Uterus (tissue), 4 donors: ENCODE measurements around the gene TMEM61. TPM values are rescaled to one million over a fixed set of nuclear protein-coding genes. Genes with fewer than 3 reads are reported as not detected.

Experiments
- DNase-seq, 2 donors: peaks; one replicate each; pipeline ENCODE4 v3.0.0-alpha.2; 2019 to 2020
- H3K27ac ChIP-seq, 2 donors: fragments of 200-600 bp; sonication (generic); 1 replicate in 1 of 2; 2 replicates in 1 of 2; pipeline ENCODE4 v1.5.1; 2016 to 2018
- H3K27me3 ChIP-seq, 2 donors: fragments of 200-600 bp; sonication (generic); one replicate each; pipeline ENCODE4 v1.5.1; 2018 to 2019; ENCODE audit warnings: control low read depth in 1 of 2
- H3K36me3 ChIP-seq, 2 donors: fragments of 200-600 bp; sonication (generic); one replicate each; pipeline ENCODE4 v1.5.1; 2019; ENCODE audit warnings: control low read depth in 1 of 2
- H3K4me1 ChIP-seq, 2 donors: fragments of 200-600 bp; sonication (generic); one replicate each; pipeline ENCODE4 v1.5.1; 2018 to 2019; ENCODE audit warnings: control low read depth in 1 of 2
- H3K4me3 ChIP-seq, 2 donors: fragments of 200-600 bp; sonication (generic); 1 replicate in 1 of 2; 2 replicates in 1 of 2; pipeline ENCODE4 v1.5.1; 2018 to 2019; ENCODE audit warnings: mild to moderate bottlenecking in 1 of 2
- H3K9me3 ChIP-seq, 2 donors: fragments of 200-600 bp; sonication (generic); one replicate each; pipeline ENCODE4 v1.5.1; 2019; ENCODE audit warnings: control low read depth in 1 of 2
- CTCF ChIP-seq, 4 experiments: fragments of 200-600 bp in 2 of 4; fragments of 450-650 bp in 2 of 4; sonication (generic) in 2 of 4; IDR thresholded peaks; one replicate each; pipeline ENCODE4 v1.5.1; 2016 to 2019; ENCODE audit warnings: antibody characterized with exemption in 4 of 4, mild to moderate bottlenecking in 2 of 4, moderate library complexity in 1 of 4
- POLR2A ChIP-seq, 2 donors: fragments of 450-650 bp; IDR thresholded peaks; one replicate each; pipeline ENCODE4 v1.6.1; 2016; ENCODE audit warnings: antibody characterized with exemption in 2 of 2, mild to moderate bottlenecking in 1 of 2, moderate library complexity in 1 of 2
- intact Hi-C: fragments of 100-400 bp; cut with DNase I; formaldehyde crosslinking; loops from one replicate; pipeline ENCODE4 v1.15.1; 2023; ENCODE audit warnings: low total_unique reads
- total RNA-seq, 4 donors: library from RNA; depleted of rRNA in 3 of 4; stranded (reverse); fragments of >200 nt in 3 of 4; gene quantifications; one replicate each; pipeline versions ENCODE4 v1.1.0 to v1.2.4, GENCODE V29; 2014 to 2023
- donor health status: DM: yes; HTN: yes; CAD: no.

The TMEM61 gene
- total RNA-seq, 4 donors from 2014 or later, result 0.35 TPM; not detected in 3

DNA sequence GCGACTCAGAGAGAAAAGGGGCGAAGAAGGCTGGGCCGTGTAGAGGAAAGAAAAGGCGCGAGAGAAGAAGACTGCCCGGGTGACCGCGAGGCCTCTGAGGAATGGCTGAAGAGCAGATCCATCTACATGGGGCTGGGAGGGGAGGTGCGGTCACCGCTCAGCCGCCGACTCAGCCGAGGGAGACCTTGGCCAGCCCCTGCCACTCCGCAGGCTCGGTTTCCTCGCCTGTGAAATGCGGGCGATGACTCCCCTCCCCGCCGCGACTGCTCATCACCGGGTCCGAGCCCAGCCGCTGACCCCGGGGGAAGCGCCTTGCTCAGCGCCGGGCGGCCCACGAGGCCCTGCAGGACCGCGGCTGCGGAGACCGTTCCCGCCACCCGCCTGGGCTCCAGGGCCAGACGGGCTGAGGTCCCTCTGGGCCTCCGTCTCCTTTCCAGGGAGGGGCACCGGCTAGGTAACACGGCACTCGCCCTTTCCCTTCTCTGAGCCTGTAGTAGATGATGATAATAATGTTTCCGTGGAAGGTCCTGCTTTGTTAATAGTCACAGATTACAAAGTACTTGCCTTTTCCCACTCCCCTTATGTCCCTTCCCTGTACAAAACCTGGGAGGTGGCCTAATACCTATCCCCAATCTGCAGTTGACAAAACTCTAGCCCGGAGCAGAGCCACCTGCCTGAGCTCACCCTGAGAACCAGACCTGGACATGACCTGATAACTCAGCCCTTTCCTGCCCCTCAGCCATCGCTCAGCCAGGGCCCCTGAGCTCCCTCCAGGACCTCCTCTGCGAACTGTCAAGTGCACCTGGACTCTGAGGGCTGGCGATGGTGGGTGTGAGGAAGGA lies 16.7 kb downstream of the TMEM61 start:
- no peaks in the 10 kb centered on the region for H3K36me3 ChIP-seq
- no peaks in the 10 kb centered on the region for H3K27me3 ChIP-seq
- H3K9me3 ChIP-seq, result no peaks in the 10 kb centered on the region
- TF ChIP-seq POLR2A (IDR thresholded peaks at IDR 0.05) (no peak), CTCF (IDR thresholded peaks at IDR 0.05) (no peak)
- H3K4me3 ChIP-seq, result no peak overlapping the region
- intact Hi-C loops, result no loop called here
- no peak for DNase-seq
- no peaks in the 10 kb centered on the region for H3K4me1 ChIP-seq
- no peak overlapping the region for H3K27ac ChIP-seq

DNA sequence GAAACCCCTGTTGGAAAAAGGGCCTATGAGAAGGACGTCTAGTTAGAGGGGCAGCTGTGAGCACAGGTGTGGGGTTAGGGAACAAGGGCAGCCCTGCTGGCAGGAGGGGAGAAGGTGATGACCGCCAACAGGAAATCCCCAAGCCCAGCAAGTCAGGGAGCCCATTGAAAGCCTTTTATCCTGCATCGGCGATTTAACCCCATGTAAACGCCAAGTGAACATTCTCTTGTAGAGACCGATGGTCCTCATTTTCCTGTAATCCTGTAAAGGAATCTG lies 17.2 kb downstream of the TMEM61 start:
- TF ChIP-seq CTCF (IDR thresholded peaks at IDR 0.05) (no peak), POLR2A (IDR thresholded peaks at IDR 0.05) (no peak)
- H3K4me1 ChIP-seq, result no peaks in the 10 kb centered on the region
- no peaks in the 10 kb centered on the region for H3K27me3 ChIP-seq
- no peaks in the 10 kb centered on the region for H3K9me3 ChIP-seq
- intact Hi-C loops, result no loop called here
- H3K36me3 ChIP-seq, result no peaks in the 10 kb centered on the region
- DNase-seq, result no peak
- H3K27ac ChIP-seq, result no peak overlapping the region
- H3K4me3 ChIP-seq, result no peak overlapping the region

DNA sequence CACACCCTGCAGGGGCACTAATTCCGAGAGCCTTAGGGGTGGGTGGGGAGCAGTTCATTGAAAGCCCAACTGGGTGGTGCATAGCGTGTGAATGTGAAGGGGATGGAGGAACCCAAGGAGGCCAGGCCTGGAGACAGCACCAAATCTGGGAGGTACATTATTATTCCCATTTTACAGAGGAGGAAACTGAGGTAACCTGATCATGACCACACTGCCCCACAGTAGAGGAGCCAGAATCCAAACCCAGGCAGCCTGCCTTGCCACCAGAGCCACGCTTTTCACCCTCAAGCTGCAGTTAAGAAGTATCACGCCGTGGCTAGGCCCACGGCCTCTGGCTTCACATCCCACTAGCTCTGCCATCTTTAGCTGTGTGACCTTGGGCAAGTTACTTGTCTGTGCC lies 17.7 kb downstream of the TMEM61 start:
- intact Hi-C loops, result no loop called here
- Histone ChIP-seq H3K9me3 (no peaks in the 10 kb centered on the region), H3K27me3 (no peaks in the 10 kb centered on the region), H3K4me1 (no peaks in the 10 kb centered on the region), H3K4me3 (no peak overlapping the region), H3K36me3 (no peaks in the 10 kb centered on the region), H3K27ac (no peak overlapping the region)
- no peak for DNase-seq
- TF ChIP-seq POLR2A (IDR thresholded peaks at IDR 0.05) (no peak), CTCF (IDR thresholded peaks at IDR 0.05) (no peak)

GRCh38 chr1:54998677-54999076 lies 18.2 kb downstream of the TMEM61 start, which contains the start of gene BSND:
Gene BSND, plus strand, starts transcription at chr1:54998933. Its CDS starts 254 bp downstream, at chr1:54999187.
- H3K36me3 ChIP-seq, result no peaks in the 10 kb centered on the region
- TF ChIP-seq CTCF (IDR thresholded peaks at IDR 0.05), result no peak
- no peak for TF ChIP-seq POLR2A (IDR thresholded peaks at IDR 0.05)
- DNase-seq, result no peak
- intact Hi-C loops, result no loop called here
- H3K27ac ChIP-seq, result no peak within 1 kb of the TSS
- no peaks in the 10 kb centered on the region for H3K9me3 ChIP-seq
- H3K27me3 ChIP-seq, result no peaks in the 10 kb centered on the region
- no peaks in the 10 kb centered on the region for H3K4me1 ChIP-seq
- no peak within 1 kb of the TSS for H3K4me3 ChIP-seq

GRCh38 chr1:55000110-55001085 lies 20.0 kb downstream of the TMEM61 start:
- H3K4me3 ChIP-seq, result no peak overlapping the region
- DNase-seq, result no peak
- H3K4me1 ChIP-seq, result no peaks in the 10 kb centered on the region
- intact Hi-C loops, result no loop called here
- H3K9me3 ChIP-seq, result no peaks in the 10 kb centered on the region
- TF ChIP-seq CTCF (IDR thresholded peaks at IDR 0.05) (no peak), POLR2A (IDR thresholded peaks at IDR 0.05) (no peak)
- no peak overlapping the region for H3K27ac ChIP-seq
- H3K36me3 ChIP-seq, result no peaks in the 10 kb centered on the region
- H3K27me3 ChIP-seq, result no peaks in the 10 kb centered on the region
